SJCRH30 (cell line): ENCODE results near the gene CAMKV. TPM values are rescaled to one million over a fixed set of nuclear protein-coding genes. Genes with fewer than 3 reads are reported as not detected.

Experiments used
- DNase-seq, 2 experiments: peaks; one replicate each; pipeline ENCODE4 v3.0.0-alpha.2; 2015 to 2020
- H3K27ac ChIP-seq: fragments of 250-450 bp; sonication (Bioruptor Pico); 2 replicates; pipeline ENCODE4 v1.5.1; 2020; ENCODE audit warnings: mild to moderate bottlenecking, moderate library complexity
- H3K27me3 ChIP-seq: fragments of 250-450 bp; sonication (Bioruptor Pico); 2 replicates; pipeline ENCODE4 v1.5.1; 2020; ENCODE audit warnings: mild to moderate bottlenecking, moderate library complexity
- H3K36me3 ChIP-seq: fragments of 250-450 bp; sonication (Bioruptor Pico); 2 replicates; pipeline ENCODE4 v1.5.1; 2020; ENCODE audit warnings: mild to moderate bottlenecking, moderate library complexity
- H3K4me1 ChIP-seq: fragments of 250-450 bp; sonication (Bioruptor Pico); 2 replicates; pipeline ENCODE4 v1.5.1; 2020; ENCODE audit warnings: mild to moderate bottlenecking, moderate library complexity
- H3K4me3 ChIP-seq: fragments of 250-450 bp; sonication (Bioruptor Pico); 2 replicates; pipeline ENCODE4 v1.5.1; 2020; ENCODE audit warnings: mild to moderate bottlenecking, moderate library complexity
- H3K9me3 ChIP-seq: fragments of 250-450 bp; sonication (Bioruptor Pico); replicated peaks from 2 replicates; pipeline ENCODE4 v1.5.1; 2020; ENCODE audit warnings: mild to moderate bottlenecking, moderate library complexity
- total RNA-seq: library from RNA; depleted of rRNA; stranded (reverse); fragments of >200 nt; shearing (Covaris generic); gene quantifications from 2 replicates; pipeline ENCODE4 v1.2.3, GENCODE V29; 2014

CAMKV gene
- total RNA-seq, 1 experiment from 2014 or later, result not detected

DNA sequence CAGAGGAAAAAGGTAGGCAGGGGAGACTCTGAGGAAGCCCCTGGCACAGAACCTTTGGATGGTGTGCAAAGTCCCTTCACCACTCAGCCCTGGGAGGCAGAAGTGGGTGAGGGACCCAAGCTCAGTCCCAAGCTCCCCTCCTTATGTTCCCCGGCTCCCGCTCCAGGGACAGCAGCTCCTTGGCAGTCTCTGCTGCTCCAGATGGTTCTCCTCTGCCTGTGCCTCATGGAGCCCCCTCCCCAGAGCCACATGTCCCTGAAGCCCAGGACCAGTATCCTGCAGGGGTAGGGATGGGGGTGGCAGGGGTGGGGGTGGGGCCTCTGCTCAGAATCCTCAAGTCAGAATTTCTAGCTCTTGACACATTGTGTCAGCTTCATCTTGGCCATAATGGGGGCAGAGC is 8.0 kb upstream of the CAMKV start:
- no peaks in the 10 kb centered on the region for H3K9me3 ChIP-seq
- no peak overlapping the region for H3K27ac ChIP-seq
- H3K4me3 ChIP-seq, result no peak overlapping the region
- no peaks in the 10 kb centered on the region for H3K36me3 ChIP-seq
- H3K4me1 ChIP-seq, result peaks cover 3% of the 10 kb centered on the region; the same call in 1 of the 2 replicates
- H3K27me3 ChIP-seq, result no peaks in the 10 kb centered on the region
- no peak for DNase-seq

DNA sequence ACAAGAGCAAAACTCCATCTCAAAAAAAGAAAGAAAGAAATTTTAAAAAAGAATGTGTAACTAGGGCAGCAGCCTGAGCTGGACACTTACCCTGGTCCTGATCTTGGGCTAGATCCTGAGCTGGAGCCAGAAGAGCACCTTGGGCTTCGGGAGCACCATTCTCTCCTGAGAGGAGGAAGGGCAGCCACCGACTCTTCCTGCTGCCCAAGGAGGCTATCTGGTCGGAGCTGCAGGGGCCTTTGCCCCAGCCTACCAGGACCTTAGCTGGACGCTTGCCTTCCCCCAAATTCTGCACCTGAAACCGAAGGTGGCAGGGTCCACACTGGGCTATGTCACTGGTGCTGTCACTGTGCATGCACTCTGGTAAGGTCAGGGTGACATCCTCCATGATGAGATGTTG is 6.9 kb upstream of the CAMKV start:
- no peak overlapping the region for H3K27ac ChIP-seq
- H3K4me3 ChIP-seq, result no peak overlapping the region
- H3K27me3 ChIP-seq, result no peaks in the 10 kb centered on the region
- no peaks in the 10 kb centered on the region for H3K9me3 ChIP-seq
- no peaks in the 10 kb centered on the region for H3K36me3 ChIP-seq
- no peak for DNase-seq
- H3K4me1 ChIP-seq, result no peaks in the 10 kb centered on the region

DNA sequence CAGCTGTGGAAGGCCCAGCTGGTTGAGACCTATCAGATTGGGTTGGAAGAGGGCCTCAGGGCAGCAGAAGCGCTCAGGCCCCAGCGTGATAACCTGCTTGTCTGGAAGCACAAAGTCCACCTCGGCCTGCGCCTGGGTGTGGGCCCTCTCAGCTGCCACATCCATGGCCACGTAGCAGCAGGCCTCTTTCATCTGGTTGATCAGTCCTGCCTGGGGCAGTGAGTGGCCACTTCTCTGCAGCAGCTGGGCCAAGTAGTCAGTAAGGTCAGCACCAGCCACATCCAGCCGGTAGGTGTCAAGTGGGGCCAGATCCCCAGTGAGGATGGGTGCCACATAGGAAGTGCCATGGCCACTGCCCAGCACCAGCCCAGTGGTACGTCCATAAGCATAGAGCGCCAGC is 3.9 kb upstream of the CAMKV start:
- Histone ChIP-seq H3K4me1 (no peaks in the 10 kb centered on the region), H3K27me3 (no peaks in the 10 kb centered on the region), H3K9me3 (no peaks in the 10 kb centered on the region), H3K36me3 (no peaks in the 10 kb centered on the region), H3K27ac (no peak overlapping the region), H3K4me3 (no peak overlapping the region)
- no peak for DNase-seq

DNA sequence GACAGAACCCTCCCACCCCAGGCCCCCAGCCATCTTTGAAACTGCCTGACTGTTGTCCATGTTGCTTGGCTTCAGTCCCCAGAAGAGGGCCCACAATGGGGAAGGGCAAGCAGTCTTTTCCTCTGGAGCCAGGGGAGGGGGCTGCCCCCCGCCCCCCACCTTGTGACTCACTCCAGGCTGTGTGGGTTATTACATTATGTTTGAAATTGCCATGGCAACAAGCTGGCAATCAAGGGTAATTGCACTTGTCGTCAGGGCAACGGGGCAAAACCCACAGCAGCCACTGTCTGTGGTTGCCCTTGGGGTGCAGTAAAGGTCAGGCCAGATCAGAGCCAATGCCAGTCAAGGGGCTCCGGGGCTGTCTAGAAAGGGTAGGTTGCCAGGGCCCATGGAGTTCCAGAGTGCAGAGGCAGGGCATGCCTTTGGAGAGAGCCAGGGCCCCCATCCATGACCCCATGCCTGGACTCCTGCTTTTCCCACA is 3.1 kb upstream of the CAMKV start:
- Histone ChIP-seq H3K27ac (no peak overlapping the region), H3K4me1 (no peaks in the 10 kb centered on the region), H3K4me3 (no peak overlapping the region), H3K27me3 (no peaks in the 10 kb centered on the region), H3K36me3 (no peaks in the 10 kb centered on the region), H3K9me3 (no peaks in the 10 kb centered on the region)
- DNase-seq, result no peak

DNA sequence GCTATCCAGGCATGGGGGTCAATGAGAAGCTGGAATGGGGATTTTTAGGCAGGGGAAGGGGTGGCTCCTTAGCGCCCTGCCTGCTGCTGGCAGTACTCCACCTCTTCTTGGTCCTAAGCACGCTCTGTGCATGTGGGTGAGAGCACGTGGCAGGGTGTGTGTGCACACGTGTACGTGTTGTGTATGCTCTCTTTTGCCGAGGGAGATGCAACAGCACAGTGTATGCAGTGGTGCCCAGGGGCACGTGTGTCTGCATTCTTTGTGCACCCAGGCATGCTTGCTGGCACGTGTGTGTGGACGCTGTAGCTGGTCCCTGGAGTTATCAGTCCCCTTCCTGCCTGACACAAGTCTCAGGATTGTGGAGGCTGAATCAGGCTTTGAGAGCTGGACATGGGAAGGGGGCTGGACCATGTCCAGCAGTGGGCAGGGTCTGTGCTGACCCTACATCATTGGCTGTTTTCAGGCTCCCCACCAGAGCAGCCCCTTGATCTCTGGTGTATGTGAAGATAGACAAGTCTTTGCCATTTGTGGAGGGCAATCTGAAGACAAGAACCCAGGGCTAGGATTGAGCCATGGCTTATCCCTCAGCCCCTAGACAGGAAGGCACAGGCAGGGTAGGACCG is 1.9 kb upstream of the CAMKV start:
- H3K27me3 ChIP-seq, result no peaks in the 10 kb centered on the region

DNA sequence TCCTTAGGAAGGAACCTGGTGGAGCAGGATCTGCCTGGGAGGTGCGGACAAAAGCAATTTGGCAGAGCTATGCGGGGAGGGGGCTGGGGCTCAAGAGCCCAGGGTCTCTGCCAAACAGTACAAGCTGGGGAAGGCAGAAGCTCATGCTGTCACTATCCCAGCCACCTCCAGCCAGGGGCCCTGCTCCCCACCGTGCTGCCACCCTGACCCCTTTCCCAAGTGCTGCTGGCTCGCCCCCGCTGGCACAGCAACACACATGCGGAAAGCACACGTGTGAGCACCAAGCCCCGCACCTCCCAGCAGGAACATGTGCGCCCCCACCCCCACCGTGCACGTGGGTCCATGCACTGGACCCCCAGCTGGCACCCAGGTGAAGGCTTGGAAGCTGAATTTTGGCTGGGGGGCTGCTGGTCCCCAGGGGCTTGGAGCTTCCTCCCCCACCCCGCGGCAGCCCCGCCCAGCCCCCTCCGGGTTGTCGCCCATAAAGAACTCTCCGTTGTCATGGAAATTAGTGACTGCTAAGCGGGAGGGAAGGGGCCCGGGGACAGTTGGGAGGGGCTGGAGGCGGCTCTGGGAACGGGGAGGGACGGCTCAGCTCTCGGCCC is 742 bp downstream of the CAMKV start:
- H3K36me3 ChIP-seq, result no peaks in the 10 kb centered on the region
- no peak overlapping the region for H3K27ac ChIP-seq
- no peak overlapping the region for H3K4me3 ChIP-seq
- peaks cover 3% of the 10 kb centered on the region; the same call in 1 of the 2 replicates for H3K27me3 ChIP-seq
- no peak for DNase-seq
- H3K9me3 ChIP-seq, result no peaks in the 10 kb centered on the region
- H3K4me1 ChIP-seq, result no peaks in the 10 kb centered on the region

More for the DNA sequence above, 1.9 kb upstream of the CAMKV start:
- H3K4me3 ChIP-seq, result no peak overlapping the region
- DNase-seq, result no peak
- H3K36me3 ChIP-seq, result no peaks in the 10 kb centered on the region
- H3K4me1 ChIP-seq, result no peaks in the 10 kb centered on the region
- no peak overlapping the region for H3K27ac ChIP-seq
- H3K9me3 ChIP-seq, result no peaks in the 10 kb centered on the region

DNA sequence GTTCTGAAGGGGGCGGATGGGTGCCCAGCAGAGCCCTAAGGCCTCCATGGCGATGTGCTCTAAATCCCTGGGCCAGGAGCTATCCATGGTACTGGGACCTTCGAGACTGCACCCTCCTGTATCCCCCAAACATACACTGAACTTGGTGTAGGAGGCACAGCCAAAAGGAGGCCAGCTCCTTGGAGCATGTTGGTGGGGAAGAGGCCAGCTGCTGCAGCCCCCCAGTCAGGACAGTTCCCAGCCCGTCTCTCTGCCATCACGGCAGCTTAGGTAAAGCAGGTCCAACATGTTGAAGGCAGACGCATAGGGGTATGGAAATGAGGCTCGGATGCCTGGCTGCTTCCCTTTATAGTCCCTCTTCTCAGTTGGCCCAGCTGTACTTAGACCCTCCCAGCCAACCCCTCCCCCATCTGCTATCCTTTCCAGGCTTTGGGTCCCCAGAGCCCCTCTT is 1.8 kb downstream of the CAMKV start:
- Histone ChIP-seq H3K4me1 (no peaks in the 10 kb centered on the region), H3K27me3 (peaks cover 3% of the 10 kb centered on the region; the same call in 1 of the 2 replicates)
- peak; percentile 54 to 67 for DNase-seq

DNA sequence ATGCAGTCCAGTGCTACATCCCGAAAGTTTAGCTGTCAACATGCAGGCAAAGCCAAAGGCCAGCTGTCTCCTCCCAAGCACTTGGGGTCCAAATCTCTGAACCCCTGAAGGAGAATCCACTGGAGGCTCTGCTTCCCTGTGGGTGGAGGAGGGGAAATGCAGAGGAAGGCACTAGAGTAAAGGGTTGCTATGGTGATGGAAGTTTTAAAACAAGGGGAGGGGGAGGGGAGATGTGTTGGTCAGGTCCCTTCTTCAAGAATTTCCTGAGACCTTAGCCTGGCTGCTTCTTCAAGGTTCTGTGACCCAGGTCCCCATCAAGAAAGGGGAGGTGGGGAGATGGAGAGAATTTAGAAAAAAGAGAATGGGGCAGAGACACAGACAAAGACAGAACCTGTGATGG is 2.3 kb downstream of the CAMKV start:
- no peaks in the 10 kb centered on the region for H3K4me1 ChIP-seq
- no peak for DNase-seq
- no peak overlapping the region for H3K27ac ChIP-seq
- no peaks in the 10 kb centered on the region for H3K9me3 ChIP-seq
- peaks cover 3% of the 10 kb centered on the region; the same call in 1 of the 2 replicates for H3K27me3 ChIP-seq
- H3K4me3 ChIP-seq, result no peak overlapping the region
- no peaks in the 10 kb centered on the region for H3K36me3 ChIP-seq

More for the DNA sequence above, 1.8 kb downstream of the CAMKV start:
- Histone ChIP-seq H3K36me3 (no peaks in the 10 kb centered on the region), H3K9me3 (no peaks in the 10 kb centered on the region), H3K27ac (no peak overlapping the region), H3K4me3 (no peak overlapping the region)

DNA sequence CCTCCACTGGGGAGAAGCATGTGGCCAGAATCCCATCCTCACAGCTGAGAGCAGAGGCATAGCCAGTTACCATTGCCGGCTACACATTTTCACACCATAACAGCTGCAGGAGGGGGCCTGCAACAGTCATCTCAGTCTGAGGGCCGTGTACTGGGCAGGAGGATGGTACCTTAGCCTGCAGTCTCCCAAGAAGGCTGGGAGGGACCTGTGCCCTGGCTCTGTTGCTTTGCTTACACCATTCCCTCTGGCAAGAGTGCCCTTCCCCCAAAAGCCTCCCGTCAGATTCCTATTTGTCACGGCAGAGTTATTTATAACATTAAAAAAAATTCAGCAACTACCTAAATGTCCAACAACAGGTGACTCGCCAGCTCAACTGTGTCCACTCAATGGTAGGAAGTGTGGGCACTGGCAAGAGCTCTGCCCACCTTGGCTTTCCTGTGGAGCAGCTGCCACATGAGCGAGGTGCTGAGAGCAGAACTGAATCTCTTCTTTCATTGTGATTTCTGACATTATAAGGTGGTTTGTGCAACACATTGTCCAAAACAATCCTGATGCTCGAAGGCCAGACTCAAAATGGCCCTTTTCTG is 4.4 kb downstream of the CAMKV start:
- no peaks in the 10 kb centered on the region for H3K36me3 ChIP-seq
- no peaks in the 10 kb centered on the region for H3K9me3 ChIP-seq
- no peak for DNase-seq
- peaks cover 3% of the 10 kb centered on the region; the same call in 1 of the 2 replicates for H3K27me3 ChIP-seq
- no peak overlapping the region for H3K27ac ChIP-seq
- H3K4me1 ChIP-seq, result no peaks in the 10 kb centered on the region
- no peak overlapping the region for H3K4me3 ChIP-seq

DNA sequence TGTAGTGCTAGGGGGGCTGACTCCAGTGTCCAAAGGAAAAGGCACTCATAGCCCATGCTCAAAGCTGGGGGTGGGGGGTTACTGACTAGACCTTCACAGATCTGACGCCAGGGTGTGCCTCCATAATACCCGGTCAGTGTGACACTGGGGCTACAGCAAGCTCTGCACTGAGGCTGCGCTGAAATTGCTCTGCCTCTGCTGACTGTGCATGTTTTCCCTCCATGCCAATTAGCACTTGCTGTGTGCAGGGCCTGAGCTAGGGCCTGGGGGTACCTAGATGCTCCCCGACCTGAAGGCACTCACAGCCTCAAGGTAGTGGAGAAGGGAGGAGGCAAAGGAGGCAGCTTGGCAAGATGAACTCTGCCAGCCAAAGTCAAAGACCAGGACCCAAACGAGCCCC is 5.2 kb downstream of the CAMKV start:
- H3K9me3 ChIP-seq, result no peaks in the 10 kb centered on the region
- no peak overlapping the region for H3K27ac ChIP-seq
- no peak overlapping the region for H3K4me3 ChIP-seq
- no peak for DNase-seq
- peaks cover 3% of the 10 kb centered on the region; the same call in 1 of the 2 replicates for H3K27me3 ChIP-seq
- no peaks in the 10 kb centered on the region for H3K36me3 ChIP-seq
- no peaks in the 10 kb centered on the region for H3K4me1 ChIP-seq

DNA sequence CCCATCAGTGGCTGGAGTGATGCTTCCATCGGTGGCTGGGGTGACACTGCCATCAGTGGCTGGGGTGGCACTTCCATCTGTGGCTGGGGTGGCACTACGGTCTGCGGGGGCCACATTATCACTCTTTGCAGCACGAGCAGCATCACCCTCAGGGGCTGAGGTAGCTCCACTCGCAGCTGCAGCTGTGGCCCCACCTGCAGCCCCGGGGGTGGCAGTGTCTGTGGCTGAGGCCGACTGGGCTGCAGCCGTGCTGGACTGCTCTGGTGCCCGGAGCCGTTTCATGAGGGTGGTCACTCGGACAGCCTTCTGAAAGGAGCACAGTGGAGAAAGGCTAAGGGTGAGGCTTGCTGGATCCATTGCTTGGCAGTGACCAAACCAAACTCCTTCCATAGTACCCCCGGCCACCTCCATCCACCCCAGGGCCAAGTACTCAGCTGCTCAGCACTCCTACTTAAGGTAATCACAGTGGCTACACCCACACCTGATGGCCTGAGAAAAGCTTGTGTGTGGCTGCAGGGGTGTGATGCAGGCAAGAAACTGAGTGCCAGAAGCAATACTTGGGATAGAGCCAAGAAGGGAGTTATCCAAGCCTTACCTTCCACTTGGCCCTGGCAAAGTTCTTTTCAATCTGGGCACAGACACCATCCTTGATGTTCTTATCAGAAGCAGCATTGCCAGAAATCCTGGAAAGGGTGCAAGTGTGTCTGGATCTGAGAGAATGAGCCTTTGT is 10.0 kb downstream of the CAMKV start:
- Histone ChIP-seq H3K27ac (no peak overlapping the region), H3K27me3 (no peaks in the 10 kb centered on the region), H3K4me3 (no peak overlapping the region), H3K4me1 (no peaks in the 10 kb centered on the region), H3K36me3 (no peaks in the 10 kb centered on the region), H3K9me3 (no peaks in the 10 kb centered on the region)
- DNase-seq, result no peak

DNA sequence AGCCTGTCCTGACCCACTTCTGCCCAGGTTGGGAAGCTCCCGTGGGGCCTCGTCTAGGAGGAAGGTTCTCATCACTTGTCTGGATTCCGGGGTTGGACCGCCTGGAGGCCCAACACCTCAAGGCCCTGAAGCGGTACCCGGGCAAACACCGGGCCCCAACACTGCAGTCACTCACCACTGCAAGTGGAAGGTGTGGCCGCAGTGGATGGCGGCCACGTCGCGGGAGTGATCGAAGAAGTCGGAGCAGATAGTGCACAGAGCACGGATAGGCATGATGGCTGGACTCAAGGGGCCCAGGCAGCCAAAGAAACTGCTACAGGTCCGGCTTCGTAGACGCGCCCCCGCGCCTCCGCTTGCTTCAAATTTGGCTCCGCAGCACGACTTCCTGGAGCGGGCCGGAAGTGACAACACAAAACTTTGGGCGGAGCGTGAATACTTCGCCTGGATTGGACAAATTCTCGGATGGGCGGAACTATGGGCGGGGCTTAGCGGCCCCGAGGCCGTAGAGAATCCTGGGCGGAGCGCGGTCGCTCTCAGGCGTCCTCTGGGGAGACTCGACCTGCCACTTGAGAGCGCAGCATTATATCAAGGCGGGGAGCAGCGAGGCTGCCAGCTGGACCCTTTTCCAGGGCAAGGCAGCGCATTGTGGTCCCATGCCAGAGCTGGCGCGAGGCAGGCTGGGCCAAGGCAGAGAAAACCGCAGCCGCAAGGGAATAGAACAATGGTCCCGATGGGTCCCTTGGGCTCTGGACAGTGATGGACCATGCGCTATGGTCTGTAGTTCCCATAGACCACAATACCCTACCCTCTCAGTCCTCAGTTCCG is 13.3 kb downstream of the CAMKV start, which contains the start of gene TRAIP:
Gene TRAIP, minus strand, starts transcription at position 384 of the 825 bp plus-strand sequence. Its CDS starts 111 bp downstream, at position 273.
- Histone ChIP-seq H3K9me3 (no peaks in the 10 kb centered on the region), H3K36me3 (no peaks in the 10 kb centered on the region), H3K27me3 (no peaks in the 10 kb centered on the region), H3K27ac (peak within 1 kb of the TSS; percentile 19; the same call in 1 of the 2 replicates), H3K4me1 (no peaks in the 10 kb centered on the region), H3K4me3 (peak within 1 kb of the TSS; percentile 89)
- DNase-seq, result peak; percentile 92 to 96

DNA sequence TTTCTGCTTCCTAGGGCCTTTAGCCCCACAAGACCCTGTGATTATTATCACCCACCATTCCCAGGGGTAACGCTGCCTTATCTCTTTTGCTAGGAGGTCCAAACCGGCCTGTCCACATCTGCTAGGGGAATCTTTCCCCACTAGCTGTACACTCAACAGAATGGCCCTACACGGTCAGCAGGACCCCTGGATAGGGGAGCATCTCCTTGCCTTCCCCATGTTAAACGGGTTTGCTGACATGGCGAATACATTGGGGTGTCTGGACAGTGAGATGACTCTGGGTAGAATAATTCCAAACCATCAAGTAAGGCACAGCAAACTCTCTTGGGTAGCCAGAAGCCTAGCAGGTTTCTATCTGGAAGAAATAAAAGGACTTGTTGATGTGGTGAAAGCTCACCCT is 14.0 kb downstream of the CAMKV start:
- no peaks in the 10 kb centered on the region for H3K27me3 ChIP-seq
- H3K27ac ChIP-seq, result peak overlapping the region; percentile 19; the same call in 1 of the 2 replicates
- no peaks in the 10 kb centered on the region for H3K4me1 ChIP-seq
- no peaks in the 10 kb centered on the region for H3K36me3 ChIP-seq
- DNase-seq, result no peak
- H3K9me3 ChIP-seq, result no peaks in the 10 kb centered on the region
- peak overlapping the region; percentile 89 for H3K4me3 ChIP-seq

DNA sequence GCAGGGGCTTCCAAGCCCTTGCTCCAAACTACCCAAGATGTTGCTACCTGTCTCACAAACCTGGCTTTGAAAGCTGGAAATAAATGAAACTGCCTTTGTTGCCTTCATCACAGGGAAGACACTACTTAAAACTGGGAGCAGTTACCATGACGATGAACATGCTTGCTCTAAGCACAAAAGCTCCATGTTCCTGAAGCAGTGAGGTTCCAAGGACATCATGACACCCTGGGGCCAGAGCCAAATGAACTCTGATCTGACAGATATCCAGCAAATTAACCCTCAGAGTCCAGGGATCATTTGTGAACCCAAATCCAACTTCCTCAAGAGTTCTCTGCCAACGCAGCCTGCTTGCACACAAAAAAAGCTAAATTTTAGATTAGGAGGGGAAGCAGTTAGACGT is 24.0 kb downstream of the CAMKV start:
- Histone ChIP-seq H3K36me3 (peaks cover 18% of the 10 kb centered on the region), H3K9me3 (no peaks in the 10 kb centered on the region), H3K27me3 (no peaks in the 10 kb centered on the region), H3K4me3 (no peak overlapping the region), H3K4me1 (no peaks in the 10 kb centered on the region), H3K27ac (no peak overlapping the region)
- DNase-seq, result no peak
